ENCODE data around the gene FREM2. TPM values are rescaled to one million over a fixed set of nuclear protein-coding genes. Genes with fewer than 3 reads are reported as not detected.

FREM2 gene
- total and polyA plus RNA-seq, 5 donors from 2014 or later: not detected

- Histone ChIP-seq H3K4me1 (ENCODE audit: control insufficient read depth, insufficient read depth, low read length, poor library complexity, severe bottlenecking) (no peaks in the 10 kb centered on the region), H3K9me3 (ENCODE audit: control insufficient read depth in 2 of 2, low read length in 2 of 2) (no peaks in the 10 kb centered on the region), H3K27me3 (ENCODE audit: control insufficient read depth, insufficient read depth, low read length) (no peaks in the 10 kb centered on the region), H3K27ac (ENCODE audit: insufficient read depth, low read length, poor library complexity, severe bottlenecking) (no peak overlapping the region), H3K36me3 (ENCODE audit: control insufficient read depth, insufficient read depth, low read length) (no peaks in the 10 kb centered on the region), H3K4me3 (ENCODE audit: low read depth, low read length) (no peak overlapping the region)
- Mint-ChIP-seq H3K9me3 (peaks cover 0 to 2% (median 0%) of the 10 kb centered on the region in 7 donors), H3K27me3 (peaks cover 4% of the 10 kb centered on the region), H3K4me3 (no peak overlapping the region), H3K4me1 (no peaks in the 10 kb centered on the region), H3K27ac (no peak overlapping the region), H3K36me3 (no peaks in the 10 kb centered on the region)
- ATAC-seq (ENCODE audit: low read depth in 2 of 2): no peak
- no peak for DNase-seq
These were observed 46.3 kb downstream of the FREM2 start for GRCh38 chr13:38733146-38733545.

- Histone ChIP-seq H3K4me3 (ENCODE audit: low read depth, low read length) (no peak overlapping the region), H3K27me3 (ENCODE audit: control insufficient read depth, insufficient read depth, low read length) (no peaks in the 10 kb centered on the region), H3K9me3 (ENCODE audit: control insufficient read depth in 2 of 2, low read length in 2 of 2) (no peaks in the 10 kb centered on the region), H3K4me1 (ENCODE audit: control insufficient read depth, insufficient read depth, low read length, poor library complexity, severe bottlenecking) (no peaks in the 10 kb centered on the region), H3K27ac (ENCODE audit: insufficient read depth, low read length, poor library complexity, severe bottlenecking) (no peak overlapping the region), H3K36me3 (ENCODE audit: control insufficient read depth, insufficient read depth, low read length) (no peaks in the 10 kb centered on the region)
- H3K27me3 Mint-ChIP-seq: peaks cover 4% of the 10 kb centered on the region
- H3K36me3 Mint-ChIP-seq: no peaks in the 10 kb centered on the region
- no peaks in the 10 kb centered on the region for H3K4me1 Mint-ChIP-seq
- DNase-seq (no peak), ATAC-seq (ENCODE audit: low read depth in 2 of 2) (no peak)
- H3K9me3 Mint-ChIP-seq: peaks cover 0 to 2% (median 0%) of the 10 kb centered on the region in 7 donors
- H3K27ac Mint-ChIP-seq: no peak overlapping the region
- H3K4me3 Mint-ChIP-seq: no peak overlapping the region
These were observed 49.0 kb downstream of the FREM2 start for GRCh38 chr13:38735665-38736440.

- Mint-ChIP-seq H3K36me3 (no peaks in the 10 kb centered on the region), H3K27me3 (no peaks in the 10 kb centered on the region), H3K4me1 (no peaks in the 10 kb centered on the region), H3K27ac (peak overlapping the region in 1 of 3 donors; percentile 16), H3K9me3 (peaks cover 0 to 8% (median 0%) of the 10 kb centered on the region in 7 donors), H3K4me3 (no peak overlapping the region)
- Histone ChIP-seq H3K27ac (ENCODE audit: insufficient read depth, low read length, poor library complexity, severe bottlenecking) (no peak overlapping the region), H3K36me3 (ENCODE audit: control insufficient read depth, insufficient read depth, low read length) (no peaks in the 10 kb centered on the region), H3K4me1 (ENCODE audit: control insufficient read depth, insufficient read depth, low read length, poor library complexity, severe bottlenecking) (no peaks in the 10 kb centered on the region), H3K4me3 (ENCODE audit: low read depth, low read length) (no peak overlapping the region), H3K27me3 (ENCODE audit: control insufficient read depth, insufficient read depth, low read length) (no peaks in the 10 kb centered on the region), H3K9me3 (ENCODE audit: control insufficient read depth in 2 of 2, low read length in 2 of 2) (no peaks in the 10 kb centered on the region)
- ATAC-seq (ENCODE audit: low read depth in 2 of 2) (no peak), DNase-seq (no peak)
These were observed 56.6 kb downstream of the FREM2 start for GRCh38 chr13:38743466-38743865.

GRCh38 chr13:38752686-38753085 lies 65.8 kb downstream of the FREM2 start:
- H3K9me3 ChIP-seq (ENCODE audit: control insufficient read depth in 2 of 2, low read length in 2 of 2): no peaks in the 10 kb centered on the region
- no peaks in the 10 kb centered on the region for H3K4me1 ChIP-seq (ENCODE audit: control insufficient read depth, insufficient read depth, low read length, poor library complexity, severe bottlenecking)
- H3K27ac Mint-ChIP-seq: no peak overlapping the region
- no peaks in the 10 kb centered on the region for H3K4me1 Mint-ChIP-seq
- peaks cover 2% of the 10 kb centered on the region for H3K27me3 ChIP-seq (ENCODE audit: control insufficient read depth, insufficient read depth, low read length)
- ATAC-seq (ENCODE audit: low read depth in 2 of 2) (no peak), DNase-seq (no peak)
- no peaks in the 10 kb centered on the region for H3K36me3 Mint-ChIP-seq
- H3K4me3 ChIP-seq (ENCODE audit: low read depth, low read length): no peak overlapping the region
- no peak overlapping the region for H3K4me3 Mint-ChIP-seq
- H3K27ac ChIP-seq (ENCODE audit: insufficient read depth, low read length, poor library complexity, severe bottlenecking): no peak overlapping the region
- H3K36me3 ChIP-seq (ENCODE audit: control insufficient read depth, insufficient read depth, low read length): no peaks in the 10 kb centered on the region
- peaks cover 4% of the 10 kb centered on the region for H3K27me3 Mint-ChIP-seq
- peaks cover 0 to 5% (median 0%) of the 10 kb centered on the region in 7 donors for H3K9me3 Mint-ChIP-seq

GRCh38 chr13:38753878-38754277 lies 67.0 kb downstream of the FREM2 start:
- H3K9me3 Mint-ChIP-seq: peaks cover 0 to 8% (median 0%) of the 10 kb centered on the region in 7 donors
- peaks cover 9% of the 10 kb centered on the region for H3K27me3 Mint-ChIP-seq
- DNase-seq (no peak), ATAC-seq (ENCODE audit: low read depth in 2 of 2) (no peak)
- H3K36me3 ChIP-seq (ENCODE audit: control insufficient read depth, insufficient read depth, low read length): no peaks in the 10 kb centered on the region
- no peaks in the 10 kb centered on the region for H3K9me3 ChIP-seq (ENCODE audit: control insufficient read depth in 2 of 2, low read length in 2 of 2)
- H3K4me1 ChIP-seq (ENCODE audit: control insufficient read depth, insufficient read depth, low read length, poor library complexity, severe bottlenecking): no peaks in the 10 kb centered on the region
- no peak overlapping the region for H3K4me3 Mint-ChIP-seq
- H3K27me3 ChIP-seq (ENCODE audit: control insufficient read depth, insufficient read depth, low read length): peaks cover 2% of the 10 kb centered on the region
- H3K4me3 ChIP-seq (ENCODE audit: low read depth, low read length): no peak overlapping the region
- no peaks in the 10 kb centered on the region for H3K36me3 Mint-ChIP-seq
- H3K27ac Mint-ChIP-seq: no peak overlapping the region
- no peak overlapping the region for H3K27ac ChIP-seq (ENCODE audit: insufficient read depth, low read length, poor library complexity, severe bottlenecking)
- no peaks in the 10 kb centered on the region for H3K4me1 Mint-ChIP-seq

GRCh38 chr13:38755793-38756192 lies 68.9 kb downstream of the FREM2 start:
- Mint-ChIP-seq H3K27ac (no peak overlapping the region), H3K4me3 (no peak overlapping the region), H3K4me1 (no peaks in the 10 kb centered on the region), H3K9me3 (peaks cover 0 to 6% (median 0%) of the 10 kb centered on the region in 7 donors), H3K27me3 (peaks cover 9% of the 10 kb centered on the region), H3K36me3 (no peaks in the 10 kb centered on the region)
- H3K27ac ChIP-seq (ENCODE audit: insufficient read depth, low read length, poor library complexity, severe bottlenecking): no peak overlapping the region
- H3K36me3 ChIP-seq (ENCODE audit: control insufficient read depth, insufficient read depth, low read length): no peaks in the 10 kb centered on the region
- peaks cover 2% of the 10 kb centered on the region for H3K27me3 ChIP-seq (ENCODE audit: control insufficient read depth, insufficient read depth, low read length)
- no peak for ATAC-seq (ENCODE audit: low read depth in 2 of 2)
- H3K4me1 ChIP-seq (ENCODE audit: control insufficient read depth, insufficient read depth, low read length, poor library complexity, severe bottlenecking): no peaks in the 10 kb centered on the region
- H3K9me3 ChIP-seq (ENCODE audit: control insufficient read depth in 2 of 2, low read length in 2 of 2): no peaks in the 10 kb centered on the region
- no peak overlapping the region for H3K4me3 ChIP-seq (ENCODE audit: low read depth, low read length)
- DNase-seq: no peak

GRCh38 chr13:38758277-38758676 lies 71.4 kb downstream of the FREM2 start:
- Mint-ChIP-seq H3K4me1 (no peaks in the 10 kb centered on the region), H3K9me3 (peaks cover 0 to 6% (median 0%) of the 10 kb centered on the region in 7 donors), H3K27ac (no peak overlapping the region), H3K36me3 (no peaks in the 10 kb centered on the region), H3K27me3 (peaks cover 9% of the 10 kb centered on the region), H3K4me3 (no peak overlapping the region)
- Histone ChIP-seq H3K4me3 (ENCODE audit: low read depth, low read length) (no peak overlapping the region), H3K4me1 (ENCODE audit: control insufficient read depth, insufficient read depth, low read length, poor library complexity, severe bottlenecking) (no peaks in the 10 kb centered on the region), H3K36me3 (ENCODE audit: control insufficient read depth, insufficient read depth, low read length) (no peaks in the 10 kb centered on the region), H3K27me3 (ENCODE audit: control insufficient read depth, insufficient read depth, low read length) (no peaks in the 10 kb centered on the region), H3K9me3 (ENCODE audit: control insufficient read depth in 2 of 2, low read length in 2 of 2) (no peaks in the 10 kb centered on the region), H3K27ac (ENCODE audit: insufficient read depth, low read length, poor library complexity, severe bottlenecking) (no peak overlapping the region)
- no peak for DNase-seq
- no peak for ATAC-seq (ENCODE audit: low read depth in 2 of 2)

- Histone ChIP-seq H3K36me3 (ENCODE audit: control insufficient read depth, insufficient read depth, low read length) (no peaks in the 10 kb centered on the region), H3K4me1 (ENCODE audit: control insufficient read depth, insufficient read depth, low read length, poor library complexity, severe bottlenecking) (no peaks in the 10 kb centered on the region), H3K27ac (ENCODE audit: insufficient read depth, low read length, poor library complexity, severe bottlenecking) (no peak overlapping the region), H3K27me3 (ENCODE audit: control insufficient read depth, insufficient read depth, low read length) (no peaks in the 10 kb centered on the region), H3K9me3 (ENCODE audit: control insufficient read depth in 2 of 2, low read length in 2 of 2) (no peaks in the 10 kb centered on the region), H3K4me3 (ENCODE audit: low read depth, low read length) (no peak overlapping the region)
- Mint-ChIP-seq H3K36me3 (no peaks in the 10 kb centered on the region), H3K9me3 (peaks cover 0 to 6% (median 0%) of the 10 kb centered on the region in 7 donors), H3K27me3 (peaks cover 9% of the 10 kb centered on the region), H3K4me1 (no peaks in the 10 kb centered on the region), H3K27ac (no peak overlapping the region), H3K4me3 (no peak overlapping the region)
- no peak for DNase-seq
- ATAC-seq (ENCODE audit: low read depth in 2 of 2): no peak
These were observed 72.5 kb downstream of the FREM2 start for GRCh38 chr13:38759390-38759789.
